HEK293 (cell line): Measurements from ENCODE around the gene LCN10.
A peak's percentile ranks its signal among the peaks of the same experiment; 100 is the strongest.

Source experiments
- BCL11B ChIP-seq: fragments of 450-650 bp; formaldehyde crosslinking; IDR thresholded peaks from 2 replicates; pipeline ENCODE4 v1.5.1; 2016; ENCODE audit warnings: low read depth, missing biosample characterization, missing genetic modification characterization
- CTCF ChIP-seq: fragments of 450-650 bp; formaldehyde crosslinking; IDR thresholded peaks from 2 replicates; pipeline ENCODE4 v1.5.1; 2016; ENCODE audit warnings: missing biosample characterization, missing genetic modification characterization
- GFI1B ChIP-seq: fragments of 450-650 bp; formaldehyde crosslinking; IDR thresholded peaks from 2 replicates; pipeline ENCODE4 v1.5.1; 2016; ENCODE audit warnings: missing biosample characterization, missing genetic modification characterization
- GLI2 ChIP-seq: fragments of 450-650 bp; formaldehyde crosslinking; IDR thresholded peaks from 2 replicates; pipeline ENCODE4; 2017; ENCODE audit warnings: missing biosample characterization, missing genetic modification characterization, low read depth, borderline replicate concordance
- HOXC10 ChIP-seq: sonication (generic); formaldehyde crosslinking; IDR thresholded peaks from 2 replicates; pipeline ENCODE4 v1.8.1; 2023; ENCODE audit warnings: mild to moderate bottlenecking, missing genetic modification reagents
- KLF1 ChIP-seq: fragments of 450-650 bp; formaldehyde crosslinking; IDR thresholded peaks from 2 replicates; pipeline ENCODE4 v1.5.1; 2016; ENCODE audit warnings: missing biosample characterization, missing genetic modification characterization
- OVOL3 ChIP-seq: fragments of 450-650 bp; formaldehyde crosslinking; IDR thresholded peaks from 2 replicates; pipeline ENCODE4 v1.5.1; 2016; ENCODE audit warnings: missing biosample characterization, missing genetic modification characterization
- REPIN1 ChIP-seq: fragments of 450-650 bp; formaldehyde crosslinking; IDR thresholded peaks from 2 replicates; pipeline ENCODE4 v1.5.1; 2017; ENCODE audit warnings: missing biosample characterization, missing genetic modification characterization, low read depth
- TSHZ1 ChIP-seq: fragments of 450-650 bp; formaldehyde crosslinking; IDR thresholded peaks from 2 replicates; pipeline ENCODE4 v1.5.1; 2016; ENCODE audit warnings: missing biosample characterization, missing genetic modification characterization, borderline replicate concordance
- ZBTB11 ChIP-seq: fragments of 450-650 bp; formaldehyde crosslinking; conservative IDR thresholded peaks from 2 replicates; pipeline ENCODE4 v1.5.1; 2016; ENCODE audit warnings: low read depth, missing biosample characterization, missing genetic modification characterization
- ZBTB20 ChIP-seq: fragments of 450-650 bp; formaldehyde crosslinking; IDR thresholded peaks from 2 replicates; pipeline ENCODE4 v1.5.1; 2016; ENCODE audit warnings: missing biosample characterization, missing genetic modification characterization
- ZIC2 ChIP-seq: fragments of 450-650 bp; formaldehyde crosslinking; IDR thresholded peaks from 2 replicates; pipeline ENCODE4 v1.5.1; 2016; ENCODE audit warnings: missing biosample characterization, missing genetic modification characterization
- ZNF10 ChIP-seq: fragments of 450-650 bp; formaldehyde crosslinking; IDR thresholded peaks from 2 replicates; pipeline ENCODE4 v1.5.1; 2017; ENCODE audit warnings: missing biosample characterization, missing genetic modification characterization
- ZNF133 ChIP-seq: fragments of 450-650 bp; formaldehyde crosslinking; IDR thresholded peaks from 2 replicates; pipeline ENCODE4 v1.5.1; 2016; ENCODE audit warnings: missing biosample characterization, missing genetic modification characterization
- ZNF148 ChIP-seq: fragments of 450-650 bp; formaldehyde crosslinking; IDR thresholded peaks from 2 replicates; pipeline ENCODE4 v1.5.0; 2017; ENCODE audit warnings: missing biosample characterization, missing genetic modification characterization, borderline replicate concordance
- ZNF174 ChIP-seq: fragments of 450-650 bp; formaldehyde crosslinking; IDR thresholded peaks from 2 replicates; pipeline ENCODE4 v1.5.0; 2017; ENCODE audit warnings: missing biosample characterization, mild to moderate bottlenecking, missing genetic modification characterization
- ZNF248 ChIP-seq: fragments of 450-650 bp; formaldehyde crosslinking; IDR thresholded peaks from 2 replicates; pipeline ENCODE4 v1.5.1; 2017; ENCODE audit warnings: missing biosample characterization, missing genetic modification characterization
- ZNF324 ChIP-seq: fragments of 450-650 bp; formaldehyde crosslinking; IDR thresholded peaks from 2 replicates; pipeline ENCODE4 v1.5.1; 2016; ENCODE audit warnings: missing biosample characterization, missing genetic modification characterization
- ZNF37A ChIP-seq: fragments of 450-650 bp; IDR thresholded peaks from 2 replicates; pipeline ENCODE4 v1.5.1; 2018; ENCODE audit warnings: missing biosample characterization, missing genetic modification characterization
- ZNF416 ChIP-seq: fragments of 450-650 bp; formaldehyde crosslinking; IDR thresholded peaks from 2 replicates; pipeline ENCODE4 v1.5.1; 2016; ENCODE audit warnings: missing biosample characterization, missing genetic modification characterization
- ZNF488 ChIP-seq: fragments of 450-650 bp; formaldehyde crosslinking; IDR thresholded peaks from 2 replicates; pipeline ENCODE4 v1.5.1; 2016; ENCODE audit warnings: missing biosample characterization, missing genetic modification characterization
- ZNF704 ChIP-seq: fragments of 450-650 bp; formaldehyde crosslinking; IDR thresholded peaks from 2 replicates; pipeline ENCODE4 v1.5.1; 2016; ENCODE audit warnings: missing biosample characterization, missing genetic modification characterization
- ZSCAN18 ChIP-seq: fragments of 450-650 bp; formaldehyde crosslinking; IDR thresholded peaks from 2 replicates; pipeline ENCODE4 v1.5.1; 2016; ENCODE audit warnings: missing biosample characterization, missing genetic modification characterization
- ZSCAN30 ChIP-seq: fragments of 450-650 bp; IDR thresholded peaks from 2 replicates; pipeline ENCODE4 v1.5.1; 2018; ENCODE audit warnings: missing biosample characterization, mild to moderate bottlenecking, missing genetic modification characterization, moderate library complexity
- ZXDB ChIP-seq: fragments of 450-650 bp; formaldehyde crosslinking; IDR thresholded peaks from 2 replicates; pipeline ENCODE4 v1.5.1; 2016; ENCODE audit warnings: missing biosample characterization, missing genetic modification characterization

LCN10 gene

GRCh38 chr9:136728080-136728547 lies 14.6 kb downstream of the LCN10 start (continued):
- no peak for TF ChIP-seq OVOL3 (tag by site-specific recombination)
- peak; percentile 29 for TF ChIP-seq ZIC2
- 0 out of 2 replicates have a peak, but pooled peaks have one; percentile 56 for TF ChIP-seq ZXDB
- TF ChIP-seq ZNF148 (tag by site-specific recombination): no peak
- no peak for TF ChIP-seq GFI1B (tag by site-specific recombination)
- peak; percentile 97 for TF ChIP-seq KLF1 (tag by site-specific recombination)
- 0 out of 2 replicates have a peak, but pooled peaks have one; percentile 39 for TF ChIP-seq ZBTB11 (tag by site-specific recombination)
- TF ChIP-seq ZNF174: no peak
- peak; percentile 28; the same call in 1 of the 2 replicates for TF ChIP-seq BCL11B (tag by site-specific recombination)
- no peak for TF ChIP-seq ZNF416
- TF ChIP-seq ZNF488: no peak
- TF ChIP-seq REPIN1: no peak
- TF ChIP-seq ZNF37A (tag by site-specific recombination): no peak
- TF ChIP-seq ZNF324: peak; percentile 87
- TF ChIP-seq GLI2 (tag by site-specific recombination): no peak
- no peak for TF ChIP-seq ZNF133
- peak; percentile 39; the same call in 1 of the 2 replicates for TF ChIP-seq ZBTB20 (tag by site-specific recombination)
- TF ChIP-seq ZSCAN30 (tag by site-specific recombination): peak; percentile 97
- peak; percentile 68; the same call in 1 of the 2 replicates for TF ChIP-seq ZNF10
- TF ChIP-seq TSHZ1 (tag by site-specific recombination): peak; percentile 44; the same call in 1 of the 2 replicates
- peak; percentile 91; the same call in 1 of the 2 replicates for TF ChIP-seq ZSCAN18 (tag by site-specific recombination)
- TF ChIP-seq ZNF704 (tag by site-specific recombination): no peak
- TF ChIP-seq HOXC10 (CRISPR knock-in tag): 0 out of 2 replicates have a peak, but pooled peaks have one; percentile 82
- peak; percentile 98 for TF ChIP-seq CTCF (tag by site-specific recombination)
- no peak for TF ChIP-seq ZNF248 (tag by site-specific recombination)
